Measurements from ENCODE around the gene C1QTNF12. TPM values are rescaled to one million over a fixed set of nuclear protein-coding genes. Genes with fewer than 3 reads are reported as not detected.

The C1QTNF12 gene
- total and polyA plus RNA-seq, 2 of the 8 experiments (the other 6 are each of a cell fraction or from before 2014, with no cell fraction given): 2.1 to 3.7 TPM

GRCh38 chr1:1227386-1227785 is 19.1 kb downstream of the C1QTNF12 start (continued):
- no peak for TF ChIP-seq ATF3 (IDR thresholded peaks at IDR 0.05; ENCODE audit: insufficient read depth, low read depth, low read length)
- no peak for TF ChIP-seq ATF2 (IDR thresholded peaks at IDR 0.05; ENCODE audit: low read length)
- TF ChIP-seq TAF7 (optimal IDR thresholded peaks at IDR 0.05; ENCODE audit: borderline replicate concordance, low read depth, low read length): no peak
- no peak for TF ChIP-seq SUZ12 (IDR thresholded peaks at IDR 0.05; ENCODE audit: low read length)
- no peak for TF ChIP-seq YY1 (IDR thresholded peaks at IDR 0.05; ENCODE audit: low read depth, low read length)
- TF ChIP-seq SRF (IDR thresholded peaks at IDR 0.05; ENCODE audit: low read depth, low read length): no peak
